ENCODE data around the gene SCO2.
A peak's percentile ranks its signal among the peaks of the same experiment; 100 is the strongest.
"Not testable (repeated sequence)": the region's sequence is repeated elsewhere in the genome, so short reads cannot be mapped to it uniquely, and the experiment has no call there.

Gene SCO2

DNA sequence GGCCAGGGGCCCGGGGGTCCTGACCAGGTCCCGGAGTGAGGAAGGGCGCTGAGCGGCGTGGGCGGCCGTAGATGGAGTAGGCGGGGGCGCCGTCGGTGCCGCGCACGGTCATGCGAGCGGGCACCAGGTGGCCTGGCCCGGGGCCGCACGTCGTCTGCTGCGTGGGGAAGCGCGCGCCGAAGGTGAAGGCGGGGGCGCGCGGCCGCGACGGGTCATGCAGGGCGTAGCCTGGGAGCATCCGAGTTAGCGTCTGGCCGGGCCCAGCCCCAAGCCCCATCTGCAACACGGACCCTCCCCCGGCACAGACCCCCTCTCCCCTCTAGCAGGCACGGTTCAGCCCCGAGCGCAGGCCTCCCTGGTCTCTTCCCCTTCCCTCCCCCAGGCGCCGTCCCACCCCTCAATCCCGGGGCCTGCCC, 6.2 kb upstream of the SCO2 start:
- DNase-seq, result peak; percentile 75 to 83

- DNase-seq, result peak; percentile 85 to 90
Measured at GRCh38 chr22:50530877-50531545, 5.6 kb upstream of the SCO2 start.

GRCh38 chr22:50530580-50530876, 5.1 kb upstream of the SCO2 start:
- DNase-seq, result no peak

DNA sequence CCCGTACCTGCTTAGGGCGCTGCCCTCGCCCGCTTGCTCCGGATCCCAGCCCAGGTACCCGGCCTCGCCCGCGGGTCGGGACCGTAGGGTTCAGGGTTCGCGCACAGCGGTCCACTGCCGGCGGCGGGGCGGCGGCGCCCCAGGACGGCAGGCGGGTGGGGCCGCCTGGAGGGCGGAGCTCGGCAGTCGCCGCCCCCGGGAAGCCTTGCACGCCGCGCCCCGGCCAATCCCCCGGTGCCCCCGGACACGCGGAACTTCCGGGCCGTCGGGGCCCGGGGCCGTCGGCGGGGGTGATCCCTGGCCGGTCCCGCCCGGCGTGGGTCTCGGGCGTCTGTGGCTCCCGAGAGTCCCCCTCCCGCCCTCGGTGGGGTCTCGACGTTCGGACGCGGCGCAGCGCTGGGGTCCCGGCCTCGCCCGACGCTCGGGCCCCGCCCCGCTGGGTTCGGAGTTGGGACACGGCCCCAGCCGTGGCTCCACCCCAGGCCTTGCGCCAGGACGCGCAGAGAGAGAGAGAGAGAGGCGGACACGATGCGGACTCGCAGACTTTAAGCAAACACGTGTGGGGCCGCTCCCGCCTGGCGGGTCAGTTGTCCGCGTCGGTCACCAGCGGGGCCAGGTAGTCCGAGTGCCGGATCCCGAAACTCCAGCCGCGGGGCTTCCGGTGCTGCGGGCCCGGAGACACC, 4.6 kb upstream of the SCO2 start, which contains the start of gene TYMP:
Gene TYMP (minus strand): TSS at position 116 of the 683 bp plus-strand sequence. CDS start 303 bp downstream, outside the sequence.
- DNase-seq, result peak; percentile 78 to 80

DNA sequence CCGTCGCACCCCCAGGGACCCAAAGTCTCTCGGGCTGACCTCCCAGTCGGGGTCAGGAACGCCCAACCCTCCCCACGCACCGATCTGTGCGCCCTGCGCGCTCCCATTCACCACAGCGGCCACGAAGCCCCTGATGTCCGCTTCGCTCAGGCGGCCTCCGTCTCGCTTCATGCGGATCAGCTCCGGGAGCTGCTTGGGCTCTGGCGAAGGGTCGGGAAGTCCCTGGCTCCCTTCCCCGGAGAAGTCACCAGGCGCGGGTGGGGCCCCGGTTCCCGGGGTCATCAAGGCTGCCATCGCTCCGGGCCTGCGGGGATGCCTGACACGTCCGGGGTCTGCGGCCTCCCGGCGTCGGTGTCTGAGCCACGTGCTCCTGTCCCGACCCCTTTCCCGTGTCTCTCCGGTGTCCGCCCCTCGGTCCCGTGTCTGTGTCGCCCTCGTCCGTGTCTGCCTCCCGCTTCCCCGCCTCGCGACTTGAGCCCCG, 4.1 kb upstream of the SCO2 start:
- no peak for DNase-seq

- no peak for DNase-seq
Measured at GRCh38 chr22:50528682-50529415, 3.5 kb upstream of the SCO2 start.

GRCh38 chr22:50527921-50528681, 2.7 kb upstream of the SCO2 start:
- no peak for DNase-seq

DNA sequence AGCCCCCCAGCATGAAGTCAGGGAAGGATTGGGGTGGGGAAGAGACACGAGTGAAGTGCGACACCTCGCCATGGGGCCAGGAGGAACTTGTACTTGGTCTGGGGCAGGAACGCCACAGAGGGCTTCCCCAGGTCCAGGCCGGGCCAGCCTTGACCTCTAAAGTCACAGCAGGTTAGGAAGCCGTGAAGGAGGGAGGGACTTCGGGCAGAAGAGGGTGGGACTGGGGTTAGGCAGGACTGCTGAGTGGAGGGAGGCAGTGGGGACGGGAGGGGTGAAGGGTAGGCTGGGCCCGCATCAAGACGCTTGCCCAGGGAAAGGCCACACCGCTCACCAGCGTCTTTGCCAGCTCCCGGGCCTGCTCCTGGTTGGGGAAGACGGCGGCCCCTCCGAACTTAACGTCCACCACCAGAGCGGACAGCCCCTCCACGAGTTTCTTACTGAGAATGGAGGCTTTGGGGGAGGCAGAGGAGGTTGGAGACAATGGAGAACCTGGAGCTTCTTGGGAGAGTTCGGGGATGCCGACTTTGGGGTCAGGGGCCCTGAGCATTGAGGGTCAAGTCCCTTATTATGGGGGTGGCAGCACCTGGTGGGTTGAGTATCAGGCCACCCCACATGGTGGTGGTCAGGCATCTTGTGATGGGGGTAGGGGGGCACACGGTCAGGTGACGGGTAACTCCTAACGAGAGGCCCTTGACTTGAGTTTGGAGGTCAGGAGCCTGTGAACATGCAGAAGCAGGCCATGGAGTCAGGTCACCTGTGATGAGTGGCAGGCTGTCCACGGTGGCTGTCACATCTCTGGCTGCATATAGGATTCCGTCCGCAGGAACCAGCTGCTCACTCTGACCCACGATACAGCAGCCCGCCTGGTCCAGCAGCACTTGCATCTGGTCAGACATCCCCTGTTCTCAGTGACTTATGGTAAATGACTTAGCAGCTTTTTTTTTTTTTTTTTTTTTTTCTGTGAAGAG, 1.7 kb upstream of the SCO2 start:
- peak; percentile 58 to 70 for DNase-seq

GRCh38 chr22:50526108-50526833, 873 bp upstream of the SCO2 start:
- DNase-seq, result peak; percentile 87

DNA sequence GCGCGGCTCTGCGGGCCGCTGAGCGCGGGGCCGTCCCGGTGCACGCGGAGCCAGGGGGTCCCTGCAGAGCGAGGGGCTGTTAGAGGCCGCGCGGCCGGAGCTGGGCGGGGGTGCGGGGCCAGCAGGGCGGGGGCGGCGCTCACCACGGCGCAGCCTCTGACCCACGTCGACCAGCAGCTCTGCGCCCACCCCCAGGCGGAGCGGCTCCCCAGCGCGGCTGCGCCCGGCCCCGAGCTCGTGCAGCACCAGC, 385 bp upstream of the SCO2 start:
- DNase-seq, result no peak

GRCh38 chr22:50524676-50525103, 708 bp downstream of the SCO2 start:
- no peak for DNase-seq

GRCh38 chr22:50523806-50524675, 1.4 kb downstream of the SCO2 start:
- no peak for DNase-seq

- DNase-seq, result no peak
Measured at GRCh38 chr22:50523458-50523805, 2.0 kb downstream of the SCO2 start.

DNA sequence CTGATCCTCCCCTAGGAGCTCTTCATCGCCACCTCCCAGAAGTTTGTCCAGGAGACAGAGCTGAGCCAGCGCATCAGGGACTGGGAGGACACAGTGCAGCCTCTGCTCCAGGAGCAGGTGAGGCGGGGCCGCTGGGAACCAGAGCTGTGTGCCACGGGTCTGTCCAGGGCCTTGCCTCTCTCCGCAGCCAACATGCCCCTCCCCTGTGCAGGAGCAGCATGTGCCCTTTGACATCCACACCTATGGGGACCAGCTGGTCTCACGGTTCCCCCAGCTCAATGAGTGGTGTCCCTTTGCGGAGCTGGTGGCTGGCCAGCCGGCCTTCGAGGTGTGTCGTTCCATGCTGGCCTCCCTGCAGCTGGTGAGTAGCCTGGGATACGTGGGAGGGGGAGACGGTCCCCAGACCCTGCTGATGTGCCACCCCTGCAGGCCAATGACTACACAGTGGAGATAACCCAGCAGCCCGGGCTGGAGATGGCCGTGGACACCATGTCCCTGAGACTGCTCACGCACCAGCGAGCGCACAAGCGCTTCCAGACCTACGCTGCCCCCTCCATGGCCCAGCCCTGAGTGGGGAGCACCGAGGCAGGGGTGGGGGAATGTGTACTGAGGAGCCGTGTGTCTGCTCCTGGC, 2.5 kb downstream of the SCO2 start:
- no peak for DNase-seq

DNA sequence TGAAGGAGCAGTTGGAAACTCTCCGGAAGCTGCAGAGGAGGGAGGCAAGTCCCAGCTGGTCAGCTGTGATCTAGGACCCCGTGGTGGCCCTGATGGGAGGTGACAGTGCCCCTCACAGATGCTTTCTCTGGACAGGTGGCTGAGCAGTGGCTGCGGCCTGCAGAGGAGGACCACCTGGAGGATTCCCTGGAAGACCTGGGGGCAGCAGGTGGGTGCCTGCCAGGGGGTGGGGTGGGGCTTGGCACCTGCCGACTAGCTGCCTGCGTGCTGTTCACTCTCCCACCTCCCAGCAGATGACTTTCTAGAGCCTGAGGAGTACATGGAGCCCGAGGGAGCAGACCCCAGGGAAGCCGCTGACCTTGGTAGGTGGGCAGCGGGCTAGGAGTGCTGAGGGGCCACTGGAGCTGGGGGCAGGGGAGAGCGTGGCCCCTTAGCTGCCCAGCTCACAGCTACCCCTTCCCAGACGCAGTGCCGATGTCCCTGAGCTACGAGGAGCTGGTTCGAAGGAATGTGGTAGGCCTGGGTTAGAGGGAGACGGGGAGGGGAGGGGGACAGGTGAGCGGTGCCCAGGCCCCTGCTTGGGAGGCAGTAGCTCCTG, 3.1 kb downstream of the SCO2 start:
- DNase-seq, result no peak

- DNase-seq, result no peak
Measured at GRCh38 chr22:50521710-50522109, 3.7 kb downstream of the SCO2 start.

DNA sequence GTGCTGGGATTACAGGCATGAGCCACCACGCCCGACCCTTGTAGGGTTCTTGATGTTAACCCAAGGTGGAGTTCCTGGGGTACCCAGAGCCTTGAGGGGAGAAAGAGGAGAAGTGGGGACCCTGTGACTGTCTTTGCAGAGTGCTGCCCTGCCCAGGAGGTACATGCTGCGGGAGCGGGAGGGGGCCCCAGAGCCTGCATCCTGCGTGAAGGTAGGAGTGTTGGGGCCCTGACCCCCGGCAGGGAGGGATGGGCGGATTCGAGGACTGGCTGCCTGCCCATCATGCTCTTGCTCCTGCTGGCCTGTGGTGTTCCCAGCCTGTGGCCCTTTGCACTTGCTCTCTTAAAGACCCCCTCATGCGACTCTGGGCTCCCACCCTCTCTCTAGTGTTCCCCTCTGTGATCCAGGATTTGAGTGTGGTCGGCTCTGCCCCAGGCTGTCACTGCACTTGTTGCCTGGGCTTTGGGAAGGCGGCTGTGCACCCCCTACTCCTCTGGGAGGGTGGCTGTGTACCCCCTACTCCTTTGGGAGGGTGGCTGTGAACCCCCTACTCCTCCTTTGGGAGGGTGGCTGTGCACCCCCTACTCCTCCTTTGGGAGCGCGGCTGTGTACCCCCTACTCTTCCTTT, 4.5 kb downstream of the SCO2 start:
- DNase-seq, result no peak

- DNase-seq, result not testable (repeated sequence)
Measured at GRCh38 chr22:50520184-50520583, 5.2 kb downstream of the SCO2 start.

- no peak for DNase-seq
Measured at GRCh38 chr22:50519151-50519550, 6.2 kb downstream of the SCO2 start.

All from CD4-positive, alpha-beta T cell treated with Interleukin-1 beta for 1 hour (primary cell).